ENCODE results near the gene TBC1D22A. TPM values are rescaled to one million over a fixed set of nuclear protein-coding genes. Genes with fewer than 3 reads are reported as not detected.

Gene TBC1D22A
- total and polyA plus RNA-seq, 10 of the 15 experiments (the other 5 are each of a cell fraction or from before 2014, with no cell fraction given) = 0.63 to 44.7 (median 27.4) TPM

GRCh38 chr22:46964773-46965550, 202.5 kb downstream of the TBC1D22A start:
- intact Hi-C loops (cut with micrococcal nuclease; ENCODE audit: unreplicated experiment) = loop anchor here (5.0 kb wide), 1 partner anchor 37 kb away; no protein-coding TSS in a partner anchor
- no peak for ATAC-seq

DNA sequence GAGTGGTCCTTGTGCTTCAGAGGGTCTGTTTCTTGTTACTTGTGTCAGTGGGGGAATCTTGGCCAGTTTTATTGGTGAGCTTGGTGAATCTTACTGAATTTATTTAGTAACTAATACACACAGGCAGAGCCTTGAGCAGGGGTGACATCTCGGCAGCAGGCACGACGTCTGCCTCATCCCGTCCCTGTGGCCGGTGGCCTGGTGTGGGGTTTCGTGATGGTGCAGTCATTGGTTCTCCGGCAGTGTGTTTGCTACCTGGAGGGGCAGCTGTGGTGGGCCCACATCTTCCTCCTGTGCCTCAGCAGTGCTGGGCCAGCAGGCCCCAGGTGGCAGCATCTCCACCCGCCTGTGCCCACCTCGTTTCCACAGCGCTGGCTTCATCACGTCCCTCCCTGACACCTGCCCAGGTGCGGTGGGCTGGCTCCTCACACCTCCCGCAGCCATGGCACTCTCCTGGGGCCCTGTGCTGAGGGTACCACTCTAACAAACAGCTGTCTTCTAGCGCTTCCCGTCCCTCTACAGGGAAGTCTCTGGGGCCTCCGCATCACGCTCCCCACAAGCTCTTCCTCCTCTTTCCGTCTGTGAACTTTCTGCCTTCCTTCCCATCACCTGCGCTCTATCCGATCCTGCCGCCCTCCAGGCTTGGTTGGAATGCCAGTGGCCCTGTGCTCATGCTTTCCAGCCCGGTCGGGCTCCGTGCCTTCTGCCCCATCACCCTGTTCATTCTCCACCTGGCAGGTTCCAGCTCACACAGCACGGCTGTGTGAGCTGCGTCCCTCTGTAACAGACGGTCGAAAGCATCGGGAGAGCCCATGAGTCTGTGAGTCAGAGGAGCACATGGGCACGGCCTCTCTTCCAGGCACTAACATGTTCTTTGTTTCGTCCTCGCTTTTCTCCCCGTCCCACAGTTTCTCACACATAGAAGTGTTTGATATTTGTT, 203.4 kb downstream of the TBC1D22A start:
- Histone ChIP-seq H3K9ac (ENCODE audit: control insufficient read depth, insufficient read depth, low read length) (no peak overlapping the region), H3K4me3 (no peak overlapping the region), H3K27ac (ENCODE audit: control insufficient read depth, insufficient read depth) (no peak overlapping the region), H3K4me2 (ENCODE audit: control insufficient read depth, insufficient read depth) (no peak overlapping the region), H3K4me1 (ENCODE audit: control insufficient read depth, insufficient read depth, low read length) (peaks cover 15% of the 10 kb centered on the region), H2AFZ (ENCODE audit: control insufficient read depth, low read depth, low read length) (no peak overlapping the region), H3K9me3 (replicated peaks; ENCODE audit: control insufficient read depth, insufficient read depth, low read length) (no peaks in the 10 kb centered on the region), H3K27me3 (replicated peaks in 1 of 2; ENCODE audit: control insufficient read depth in 2 of 2, insufficient read depth in 2 of 2, low read length in 1 of 2) (no peaks in the 10 kb centered on the region), H3K79me2 (ENCODE audit: control insufficient read depth, insufficient read depth, low read length) (no peaks in the 10 kb centered on the region), H3K36me3 (ENCODE audit: control insufficient read depth in 2 of 2, insufficient read depth in 2 of 2, low read length in 1 of 2) (peaks cover 0 to 6% of the 10 kb centered on the region in 2 experiments; a peak in 3 of 4 replicates), H4K20me1 (ENCODE audit: control insufficient read depth, insufficient read depth) (peaks cover 4% of the 10 kb centered on the region; the same call in 1 of the 2 replicates)
- no peak for FAIRE-seq
- ChIA-PET SMC1A (ENCODE audit: uncharacterized antibody, unreplicated experiment) (no interaction called here), POLR2A (no interaction called here), CTCF (interaction anchor here (0.6 kb wide), 1 partner anchor 167 kb away, joined by 4 read pairs; no protein-coding TSS in a partner anchor), RAD21 (ENCODE audit: unreplicated experiment) (no interaction called here)
- BruUV-seq (replicated peaks) = no TSS peak
- 97% methylated on average over 33 of the region's 33 CpGs for WGBS (ENCODE audit: insufficient coverage, insufficient replicate concordance, low lambda C conversion rate, missing lambda C conversion rate)
- no peak for ATAC-seq
- in situ Hi-C loops (cut with MboI) = no loop called here
- no peak for DNase-seq (ENCODE audit: low read depth, low spot score)
- intact Hi-C loops (cut with micrococcal nuclease; ENCODE audit: unreplicated experiment) = loop anchor here (5.0 kb wide), 1 partner anchor 36 kb away; no protein-coding TSS in a partner anchor
- TF ChIP-seq SIX5 (IDR thresholded peaks at IDR 0.05; ENCODE audit: low read depth, low read length, severe bottlenecking) = no peak
- TF ChIP-seq SKIL (IDR thresholded peaks at IDR 0.05; ENCODE audit: low read depth, poor library complexity, severe bottlenecking) = no peak

More at GRCh38 chr22:46964773-46965550, 202.5 kb downstream of the TBC1D22A start:
- TF ChIP-seq MYB (IDR thresholded peaks at IDR 0.05; ENCODE audit: borderline replicate concordance, low read depth, low read length) = no peak
- TF ChIP-seq SRF (IDR thresholded peaks at IDR 0.05; ENCODE audit: low read depth in 2 of 2, low read length in 2 of 2) = no peak
- TF ChIP-seq TCF12 (IDR thresholded peaks at IDR 0.05; ENCODE audit: low read depth, low read length) = no peak
- no peak for TF ChIP-seq NR2C1 (IDR thresholded peaks at IDR 0.05)
- no peak for TF ChIP-seq POLR2AphosphoS5 (IDR thresholded peaks at IDR 0.05; ENCODE audit: low read length)
- H3K9me3 ChIP-seq (replicated peaks; ENCODE audit: control insufficient read depth, insufficient read depth, low read length) = no peaks in the 10 kb centered on the region
- no peaks in the 10 kb centered on the region for H3K79me2 ChIP-seq (ENCODE audit: control insufficient read depth, insufficient read depth, low read length)
- peaks cover 0 to 6% of the 10 kb centered on the region in 2 experiments; a peak in 3 of 4 replicates for H3K36me3 ChIP-seq (ENCODE audit: control insufficient read depth in 2 of 2, insufficient read depth in 2 of 2, low read length in 1 of 2)
- DNase-seq (ENCODE audit: low read depth, low spot score) (no peak), FAIRE-seq (no peak)
- H3K4me2 ChIP-seq (ENCODE audit: control insufficient read depth, insufficient read depth) = no peak overlapping the region
- 91% methylated on average over 31 of the region's 31 CpGs for WGBS (ENCODE audit: insufficient coverage, insufficient replicate concordance, low lambda C conversion rate, missing lambda C conversion rate)
- ChIA-PET POLR2A (no interaction called here), RAD21 (ENCODE audit: unreplicated experiment) (no interaction called here), CTCF (no interaction called here), SMC1A (ENCODE audit: uncharacterized antibody, unreplicated experiment) (no interaction called here)
- no TSS peak for BruUV-seq (replicated peaks)
- peaks cover 4% of the 10 kb centered on the region; the same call in 1 of the 2 replicates for H4K20me1 ChIP-seq (ENCODE audit: control insufficient read depth, insufficient read depth)
- no peaks in the 10 kb centered on the region for H3K27me3 ChIP-seq (replicated peaks in 1 of 2; ENCODE audit: control insufficient read depth in 2 of 2, insufficient read depth in 2 of 2, low read length in 1 of 2)
- peaks cover 11% of the 10 kb centered on the region for H3K4me1 ChIP-seq (ENCODE audit: control insufficient read depth, insufficient read depth, low read length)
- H3K4me3 ChIP-seq = no peak overlapping the region
- in situ Hi-C loops (cut with MboI) = loop anchor here (5.0 kb wide), 1 partner anchor 47 kb away; no protein-coding TSS in a partner anchor
- no peak overlapping the region for H2AFZ ChIP-seq (ENCODE audit: control insufficient read depth, low read depth, low read length)
- no peak overlapping the region for H3K9ac ChIP-seq (ENCODE audit: control insufficient read depth, insufficient read depth, low read length)
- no peak overlapping the region for H3K27ac ChIP-seq (ENCODE audit: control insufficient read depth, insufficient read depth)

All from GM12878 (cell line).